Midbrain (tissue), 1 donor: Measurements from ENCODE around the gene CTU1.

ENCODE experiments used
- DNase-seq: peaks from one replicate; lab custom pipeline; 2025; lab: John Stamatoyannopoulos, UW

The CTU1 gene

GRCh38 chr19:51081476-51081875 is 26.7 kb downstream of the CTU1 start:
- DNase-seq: no peak

- DNase-seq: no peak
These were observed 28.6 kb downstream of the CTU1 start for GRCh38 chr19:51079481-51080110.

GRCh38 chr19:51078731-51079130 is 29.5 kb downstream of the CTU1 start:
- DNase-seq: no peak

- no peak for DNase-seq
These were observed 30.1 kb downstream of the CTU1 start for GRCh38 chr19:51078104-51078503.

- DNase-seq: no peak
These were observed 31.5 kb downstream of the CTU1 start for GRCh38 chr19:51076631-51077213.

- DNase-seq: no peak
These were observed 32.2 kb downstream of the CTU1 start for GRCh38 chr19:51075998-51076397.

- no peak for DNase-seq
These were observed 37.2 kb downstream of the CTU1 start for GRCh38 chr19:51071095-51071405.

- no peak for DNase-seq
These were observed 37.7 kb downstream of the CTU1 start for GRCh38 chr19:51070334-51071094.

- no peak for DNase-seq
These were observed 41.6 kb downstream of the CTU1 start for GRCh38 chr19:51066393-51067186.

GRCh38 chr19:51065221-51065960 is 42.8 kb downstream of the CTU1 start:
- DNase-seq: no peak

GRCh38 chr19:51064534-51065220 is 43.5 kb downstream of the CTU1 start, which contains the start of gene KLK13:
TSS of gene KLK13 (minus strand) at chr19:51065092. CDS start at chr19:51065067, 25 bp downstream.
- no peak for DNase-seq

GRCh38 chr19:51063664-51064063 is 44.5 kb downstream of the CTU1 start:
- no peak for DNase-seq

GRCh38 chr19:51060973-51061372 is 47.2 kb downstream of the CTU1 start:
- no peak for DNase-seq

- DNase-seq: no peak
These were observed 47.9 kb downstream of the CTU1 start for GRCh38 chr19:51060336-51060735.

- DNase-seq: no peak
These were observed 48.5 kb downstream of the CTU1 start for GRCh38 chr19:51059715-51060114.

GRCh38 chr19:51055866-51056265 is 52.3 kb downstream of the CTU1 start:
- no peak for DNase-seq
